ENCODE measurements around the gene RXRA.

GRCh38 chr9:134297083-134297410 lies 29.2 kb upstream of the RXRA start:
- TF ChIP-seq POLR2A (IDR thresholded peaks at IDR 0.05; ENCODE audit: low read length): no peak
- TF ChIP-seq GATA1 (IDR thresholded peaks at IDR 0.05; ENCODE audit: low read depth, low read length): no peak
